Uterus (tissue), 4 donors: ENCODE results near the gene TRAPPC14. TPM values are rescaled to one million over a fixed set of nuclear protein-coding genes. Genes with fewer than 3 reads are reported as not detected.
"Not testable (repeated sequence)": the region's sequence is repeated elsewhere in the genome, so short reads cannot be mapped to it uniquely, and the experiment has no call there.

Experiments used
- DNase-seq, 2 donors: peaks; one replicate each; pipeline ENCODE4 v3.0.0-alpha.2; 2019 to 2020
- H3K27ac ChIP-seq, 2 donors: fragments of 200-600 bp; sonication (generic); 1 replicate in 1 of 2; 2 replicates in 1 of 2; pipeline ENCODE4 v1.5.1; 2016 to 2018
- H3K27me3 ChIP-seq, 2 donors: fragments of 200-600 bp; sonication (generic); one replicate each; pipeline ENCODE4 v1.5.1; 2018 to 2019; ENCODE audit warnings: control low read depth in 1 of 2
- H3K36me3 ChIP-seq, 2 donors: fragments of 200-600 bp; sonication (generic); one replicate each; pipeline ENCODE4 v1.5.1; 2019; ENCODE audit warnings: control low read depth in 1 of 2
- H3K4me1 ChIP-seq, 2 donors: fragments of 200-600 bp; sonication (generic); one replicate each; pipeline ENCODE4 v1.5.1; 2018 to 2019; ENCODE audit warnings: control low read depth in 1 of 2
- H3K4me3 ChIP-seq, 2 donors: fragments of 200-600 bp; sonication (generic); 1 replicate in 1 of 2; 2 replicates in 1 of 2; pipeline ENCODE4 v1.5.1; 2018 to 2019; ENCODE audit warnings: mild to moderate bottlenecking in 1 of 2
- H3K9me3 ChIP-seq, 2 donors: fragments of 200-600 bp; sonication (generic); one replicate each; pipeline ENCODE4 v1.5.1; 2019; ENCODE audit warnings: control low read depth in 1 of 2
- POLR2A ChIP-seq, 2 donors: fragments of 450-650 bp; IDR thresholded peaks; one replicate each; pipeline ENCODE4 v1.6.1; 2016; ENCODE audit warnings: antibody characterized with exemption in 2 of 2, mild to moderate bottlenecking in 1 of 2, moderate library complexity in 1 of 2
- intact Hi-C: fragments of 100-400 bp; cut with DNase I; formaldehyde crosslinking; loops from one replicate; pipeline ENCODE4 v1.15.1; 2023; ENCODE audit warnings: low total_unique reads
- total RNA-seq, 4 donors: library from RNA; depleted of rRNA in 3 of 4; stranded (reverse); fragments of >200 nt in 3 of 4; gene quantifications; one replicate each; pipeline versions ENCODE4 v1.1.0 to v1.2.4, GENCODE V29; 2014 to 2023
- TF ChIP-seq, protein P1 (sequence below), 4 experiments: fragments of 200-600 bp in 2 of 4; fragments of 450-650 bp in 2 of 4; sonication (generic) in 2 of 4; IDR thresholded peaks; one replicate each; pipeline ENCODE4 v1.5.1; 2016 to 2019; ENCODE audit warnings: antibody characterized with exemption in 4 of 4, mild to moderate bottlenecking in 2 of 4, moderate library complexity in 1 of 4
- donor health status: DM: yes; HTN: yes; CAD: no.

TRAPPC14 gene
- total RNA-seq, 4 donors from 2014 or later, result 2.8 to 22.3 (median 5.7) TPM

DNA sequence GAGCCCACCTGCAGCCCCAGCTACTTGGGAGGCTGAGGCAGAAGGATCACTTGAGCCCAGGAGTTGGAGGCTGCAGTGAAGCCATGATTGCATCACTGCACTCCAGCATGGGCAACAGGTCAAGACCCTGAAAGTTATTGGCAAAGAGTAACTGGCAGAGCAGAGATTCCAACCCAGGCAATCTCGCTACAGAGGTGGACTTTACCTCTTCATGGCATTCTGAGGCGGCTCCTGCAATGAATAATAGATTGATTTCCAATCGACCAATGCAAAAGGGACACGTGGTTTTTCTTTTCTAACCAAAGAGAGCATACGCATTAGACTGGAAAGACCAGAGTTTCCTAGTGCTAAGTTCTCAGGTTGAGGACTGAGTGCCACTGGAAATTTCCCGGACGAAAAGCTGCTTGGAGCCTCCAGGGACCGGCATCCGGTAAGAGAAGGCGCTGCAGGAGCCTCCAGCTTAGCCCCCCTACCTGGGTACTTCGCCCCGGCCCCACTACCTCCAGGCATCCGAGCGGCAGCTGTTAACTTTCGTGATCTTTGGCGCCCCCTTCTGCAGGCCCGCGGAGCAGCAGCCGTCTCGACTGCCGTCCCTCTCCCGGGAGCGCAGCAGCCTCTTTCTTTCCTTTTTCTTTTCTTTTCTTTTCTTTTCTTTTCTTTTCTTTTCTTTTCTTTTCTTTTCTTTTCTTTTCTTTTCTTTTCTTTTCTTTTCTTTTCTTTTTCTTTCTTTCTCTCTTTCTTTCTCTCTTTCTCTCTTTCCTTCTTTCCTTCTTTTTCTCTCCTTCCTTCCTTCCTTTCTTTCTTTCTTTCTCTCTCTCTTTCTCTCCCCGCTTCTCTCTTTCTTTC is 27.7 kb downstream of the TRAPPC14 start:
- H3K27ac ChIP-seq, result no peak overlapping the region
- no peaks in the 10 kb centered on the region for H3K27me3 ChIP-seq
- DNase-seq, result peak; percentile 78 to 83
- no peak for TF ChIP-seq POLR2A (IDR thresholded peaks at IDR 0.05)
- TF ChIP-seq, protein P1, sequence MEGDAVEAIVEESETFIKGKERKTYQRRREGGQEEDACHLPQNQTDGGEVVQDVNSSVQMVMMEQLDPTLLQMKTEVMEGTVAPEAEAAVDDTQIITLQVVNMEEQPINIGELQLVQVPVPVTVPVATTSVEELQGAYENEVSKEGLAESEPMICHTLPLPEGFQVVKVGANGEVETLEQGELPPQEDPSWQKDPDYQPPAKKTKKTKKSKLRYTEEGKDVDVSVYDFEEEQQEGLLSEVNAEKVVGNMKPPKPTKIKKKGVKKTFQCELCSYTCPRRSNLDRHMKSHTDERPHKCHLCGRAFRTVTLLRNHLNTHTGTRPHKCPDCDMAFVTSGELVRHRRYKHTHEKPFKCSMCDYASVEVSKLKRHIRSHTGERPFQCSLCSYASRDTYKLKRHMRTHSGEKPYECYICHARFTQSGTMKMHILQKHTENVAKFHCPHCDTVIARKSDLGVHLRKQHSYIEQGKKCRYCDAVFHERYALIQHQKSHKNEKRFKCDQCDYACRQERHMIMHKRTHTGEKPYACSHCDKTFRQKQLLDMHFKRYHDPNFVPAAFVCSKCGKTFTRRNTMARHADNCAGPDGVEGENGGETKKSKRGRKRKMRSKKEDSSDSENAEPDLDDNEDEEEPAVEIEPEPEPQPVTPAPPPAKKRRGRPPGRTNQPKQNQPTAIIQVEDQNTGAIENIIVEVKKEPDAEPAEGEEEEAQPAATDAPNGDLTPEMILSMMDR (IDR thresholded peaks at IDR 0.05), result peak; percentile 81 to 85 (median 82)
- no peaks in the 10 kb centered on the region for H3K9me3 ChIP-seq
- peaks cover 0 to 3% of the 10 kb centered on the region in 2 donors for H3K4me1 ChIP-seq
- H3K36me3 ChIP-seq, result no peaks in the 10 kb centered on the region
- H3K4me3 ChIP-seq, result no peak overlapping the region
- intact Hi-C loops, result no loop called here

DNA sequence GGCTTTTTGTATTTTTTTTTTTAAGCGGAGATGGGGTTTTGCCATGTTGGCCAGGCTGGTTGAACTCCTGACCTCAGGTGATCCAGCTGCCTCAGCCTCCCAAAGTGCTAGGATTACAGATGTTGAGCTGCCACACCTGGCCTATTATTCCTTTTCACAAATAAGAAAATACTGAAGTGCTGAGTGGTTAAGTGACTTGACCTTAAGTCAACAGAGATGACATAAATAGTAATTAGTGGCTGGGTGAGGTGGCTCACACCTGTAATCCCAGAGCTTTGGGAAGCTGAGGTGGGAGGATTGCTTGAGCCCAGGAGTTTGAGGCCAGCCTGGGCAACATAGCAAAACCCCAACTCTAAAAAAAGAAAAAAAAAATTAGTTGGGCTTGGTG is 28.3 kb downstream of the TRAPPC14 start:
- intact Hi-C loops, H3K4me1 ChIP-seq, H3K9me3 ChIP-seq, H3K4me3 ChIP-seq, H3K36me3 ChIP-seq, H3K27me3 ChIP-seq, DNase-seq, H3K27ac ChIP-seq: not testable (repeated sequence)

DNA sequence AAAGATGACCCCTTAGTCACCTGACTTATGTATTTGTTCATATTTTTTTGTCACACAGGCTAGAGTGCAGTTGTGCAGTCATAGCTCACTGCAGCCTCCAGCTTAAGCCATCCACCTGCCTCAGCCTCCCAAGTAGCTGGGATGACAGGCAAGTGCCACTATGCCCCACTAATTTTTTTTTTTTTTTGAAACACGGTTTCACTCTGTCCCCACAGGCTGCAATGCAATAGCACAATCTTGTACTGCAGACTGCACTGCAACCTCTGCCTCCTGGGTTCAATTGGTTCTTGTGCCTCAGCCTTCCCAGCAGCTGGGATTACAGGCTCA is 29.9 kb downstream of the TRAPPC14 start:
- Histone ChIP-seq H3K4me3 (no peak overlapping the region), H3K27me3 (no peaks in the 10 kb centered on the region), H3K4me1 (peaks cover 0 to 3% of the 10 kb centered on the region in 2 donors), H3K9me3 (no peaks in the 10 kb centered on the region), H3K27ac (peak overlapping the region in 1 of 2 donors; percentile 89), H3K36me3 (no peaks in the 10 kb centered on the region)
- intact Hi-C loops, result no loop called here
- TF ChIP-seq, protein P1 (IDR thresholded peaks at IDR 0.05), result no peak
- no peak for TF ChIP-seq POLR2A (IDR thresholded peaks at IDR 0.05)
- DNase-seq, result no peak

DNA sequence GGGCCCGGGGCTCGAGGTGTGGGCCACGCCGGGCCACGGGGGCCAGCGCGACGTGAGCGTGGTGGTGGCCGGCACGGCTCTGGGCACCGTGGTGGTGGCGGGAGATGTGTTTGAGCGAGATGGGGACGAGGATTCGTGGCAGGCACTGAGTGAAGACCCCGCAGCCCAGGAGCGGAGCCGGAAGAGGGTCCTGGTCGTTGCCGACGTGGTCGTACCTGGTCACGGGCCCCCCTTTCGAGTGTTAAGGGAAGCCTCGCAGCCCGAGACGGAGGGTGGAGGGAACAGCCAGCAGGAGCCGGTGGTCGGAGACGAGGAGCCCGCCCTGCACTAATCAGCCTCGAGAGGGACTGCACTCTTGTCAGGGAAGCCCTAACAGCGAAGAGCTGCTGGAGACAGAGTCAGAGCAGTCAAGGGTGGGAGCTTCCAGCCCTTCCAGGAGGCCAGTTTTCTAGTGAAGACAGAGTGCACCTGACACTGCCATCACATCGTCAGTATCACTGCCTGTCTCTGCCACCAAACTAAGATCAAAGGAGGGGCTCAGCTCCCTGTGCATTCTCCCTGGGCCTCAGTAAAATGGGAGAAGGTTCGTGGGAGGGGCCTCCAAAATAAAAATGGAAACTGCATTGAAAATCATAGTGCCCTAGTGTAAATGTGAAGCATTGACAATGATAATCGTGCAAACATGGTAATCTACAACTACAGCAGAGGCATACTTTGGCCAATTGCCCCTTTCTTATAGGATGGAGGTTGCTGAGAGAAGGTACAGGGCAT is 30.5 kb downstream of the TRAPPC14 start:
- no peaks in the 10 kb centered on the region for H3K27me3 ChIP-seq
- intact Hi-C loops, result loop anchor here (2.0 kb wide), 1 partner anchor 47 kb away; the partner anchor contains the start of gene ZNF3
- H3K4me3 ChIP-seq, result peak overlapping the region; percentile 50 to 51
- peaks cover 0 to 3% of the 10 kb centered on the region in 2 donors for H3K4me1 ChIP-seq
- H3K36me3 ChIP-seq, result no peaks in the 10 kb centered on the region
- peak in 1 of 2 donors; percentile 35 for DNase-seq
- H3K9me3 ChIP-seq, result no peaks in the 10 kb centered on the region
- peak overlapping the region; percentile 89 to 93 for H3K27ac ChIP-seq
- no peak for TF ChIP-seq POLR2A (IDR thresholded peaks at IDR 0.05)
- TF ChIP-seq, protein P1 (IDR thresholded peaks at IDR 0.05), result no peak

DNA sequence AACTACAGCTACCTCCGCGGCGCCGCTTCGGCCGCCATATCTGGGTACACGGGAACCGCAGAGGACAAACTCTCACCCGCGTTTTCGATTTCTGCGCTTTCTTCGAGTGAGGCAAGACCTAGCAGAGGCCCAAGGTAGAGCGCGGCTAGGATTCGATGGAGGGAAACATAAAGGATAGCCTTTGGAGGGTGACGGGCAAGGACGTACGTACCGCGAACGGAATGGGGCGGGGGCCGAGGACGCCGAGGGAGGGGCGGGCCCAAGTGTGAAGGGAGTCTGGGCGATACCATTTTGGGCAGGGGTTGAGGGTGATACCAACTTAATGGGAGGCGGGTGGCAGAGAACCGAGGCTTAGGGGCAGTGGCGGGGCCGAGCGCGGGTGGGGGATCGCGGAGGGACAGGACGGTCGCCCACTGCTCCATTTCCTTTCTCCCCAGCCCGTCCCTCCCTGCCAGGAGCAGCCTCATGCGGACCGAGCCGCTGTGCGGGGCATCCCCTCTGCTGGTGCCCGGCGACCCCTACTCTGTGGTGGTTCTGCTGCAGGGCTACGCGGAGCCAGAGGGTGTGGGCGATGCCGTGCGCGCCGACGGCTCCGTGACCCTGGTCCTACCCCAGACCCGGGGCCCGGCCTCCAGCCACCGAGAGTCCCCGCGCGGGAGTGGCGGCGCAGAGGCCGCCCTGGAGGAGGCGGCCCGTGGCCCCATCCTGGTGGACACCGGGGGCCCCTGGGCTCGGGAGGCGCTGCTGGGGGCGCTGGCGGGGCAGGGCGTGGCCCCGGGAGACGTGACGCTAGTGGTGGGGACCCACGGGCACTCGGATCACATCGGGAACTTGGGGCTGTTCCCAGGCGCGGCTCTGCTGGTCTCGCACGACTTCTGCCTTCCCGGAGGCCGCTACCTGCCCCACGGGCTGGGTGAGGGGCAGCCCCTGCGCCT is 31.3 kb downstream of the TRAPPC14 start, which contains the start of gene MBLAC1:
Gene MBLAC1, plus strand, starts transcription at position 37 of the 935 bp plus-strand sequence. Its CDS starts 429 bp downstream, at position 466.
- no peaks in the 10 kb centered on the region for H3K9me3 ChIP-seq
- DNase-seq, result peak; percentile 91 to 93
- H3K36me3 ChIP-seq, result no peaks in the 10 kb centered on the region
- peaks cover 0 to 3% of the 10 kb centered on the region in 2 donors for H3K4me1 ChIP-seq
- peak in 1 of 2 donors; percentile 42 for TF ChIP-seq POLR2A (IDR thresholded peaks at IDR 0.05)
- TF ChIP-seq, protein P1 (IDR thresholded peaks at IDR 0.05), result peak in 2 of 4 experiments; percentile 3 to 8
- H3K27me3 ChIP-seq, result no peaks in the 10 kb centered on the region
- peak within 1 kb of the TSS; percentile 50 to 51 for H3K4me3 ChIP-seq
- intact Hi-C loops, result loop anchor here (2.0 kb wide), 1 partner anchor 46 kb away; the partner anchor contains the start of gene ZNF3
- peak within 1 kb of the TSS; percentile 89 to 93 for H3K27ac ChIP-seq
